Measurements from ENCODE around the gene TOR1A.

GRCh38 chr9:129840034-129840433, 16.1 kb upstream of the TOR1A start:
- TF ChIP-seq EP300 (IDR thresholded peaks at IDR 0.05) (no peak), CTCF (IDR thresholded peaks at IDR 0.05) (no peak), POLR2A (IDR thresholded peaks at IDR 0.05; ENCODE audit: low read depth) (no peak)
